ENCODE data around the gene RABGAP1.

The RABGAP1 gene

DNA sequence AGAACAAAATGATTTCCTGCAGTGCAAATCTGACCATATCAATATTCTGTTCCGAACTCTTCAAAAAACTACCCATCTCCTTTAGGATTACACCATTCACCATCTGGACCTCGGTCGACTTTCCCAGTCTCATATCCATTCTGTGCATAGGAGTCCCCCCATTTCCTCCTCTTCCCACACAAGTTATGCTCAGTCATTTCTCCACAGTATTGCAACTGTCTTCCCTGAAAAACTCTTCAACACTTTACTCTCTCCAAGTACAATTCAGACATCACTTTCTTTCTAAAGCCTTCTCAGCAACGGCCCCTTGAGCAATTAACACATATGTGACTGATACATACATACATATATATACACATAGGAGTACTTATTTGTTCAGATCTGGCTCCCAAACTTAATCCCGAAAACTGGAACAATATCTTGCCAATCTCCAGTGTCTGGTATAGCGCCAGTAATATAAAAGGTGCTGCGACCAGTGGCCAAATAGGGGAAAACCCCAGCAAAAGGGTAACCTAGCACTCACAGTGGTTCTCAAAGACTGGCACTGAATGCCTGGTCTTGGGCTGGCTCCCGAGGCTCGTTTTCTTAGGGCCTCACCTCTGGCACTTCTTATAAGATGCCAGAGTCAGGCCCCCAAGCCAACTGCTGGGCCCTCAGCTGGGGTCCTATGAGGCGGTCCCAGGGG is 10.1 kb upstream of the RABGAP1 start:
- TF ChIP-seq, protein P1, sequence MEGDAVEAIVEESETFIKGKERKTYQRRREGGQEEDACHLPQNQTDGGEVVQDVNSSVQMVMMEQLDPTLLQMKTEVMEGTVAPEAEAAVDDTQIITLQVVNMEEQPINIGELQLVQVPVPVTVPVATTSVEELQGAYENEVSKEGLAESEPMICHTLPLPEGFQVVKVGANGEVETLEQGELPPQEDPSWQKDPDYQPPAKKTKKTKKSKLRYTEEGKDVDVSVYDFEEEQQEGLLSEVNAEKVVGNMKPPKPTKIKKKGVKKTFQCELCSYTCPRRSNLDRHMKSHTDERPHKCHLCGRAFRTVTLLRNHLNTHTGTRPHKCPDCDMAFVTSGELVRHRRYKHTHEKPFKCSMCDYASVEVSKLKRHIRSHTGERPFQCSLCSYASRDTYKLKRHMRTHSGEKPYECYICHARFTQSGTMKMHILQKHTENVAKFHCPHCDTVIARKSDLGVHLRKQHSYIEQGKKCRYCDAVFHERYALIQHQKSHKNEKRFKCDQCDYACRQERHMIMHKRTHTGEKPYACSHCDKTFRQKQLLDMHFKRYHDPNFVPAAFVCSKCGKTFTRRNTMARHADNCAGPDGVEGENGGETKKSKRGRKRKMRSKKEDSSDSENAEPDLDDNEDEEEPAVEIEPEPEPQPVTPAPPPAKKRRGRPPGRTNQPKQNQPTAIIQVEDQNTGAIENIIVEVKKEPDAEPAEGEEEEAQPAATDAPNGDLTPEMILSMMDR (IDR thresholded peaks at IDR 0.05; ENCODE audit: extremely low read depth, insufficient read depth, missing control alignments): no peak
- DNase-seq (ENCODE audit: low spot score): no peak
- in situ Hi-C loops (cut with MboI; ENCODE audit: low pct_unique_long_range_greater_than_20kb, low sequenced_read_pairs, unreplicated experiment): no loop called here

DNA sequence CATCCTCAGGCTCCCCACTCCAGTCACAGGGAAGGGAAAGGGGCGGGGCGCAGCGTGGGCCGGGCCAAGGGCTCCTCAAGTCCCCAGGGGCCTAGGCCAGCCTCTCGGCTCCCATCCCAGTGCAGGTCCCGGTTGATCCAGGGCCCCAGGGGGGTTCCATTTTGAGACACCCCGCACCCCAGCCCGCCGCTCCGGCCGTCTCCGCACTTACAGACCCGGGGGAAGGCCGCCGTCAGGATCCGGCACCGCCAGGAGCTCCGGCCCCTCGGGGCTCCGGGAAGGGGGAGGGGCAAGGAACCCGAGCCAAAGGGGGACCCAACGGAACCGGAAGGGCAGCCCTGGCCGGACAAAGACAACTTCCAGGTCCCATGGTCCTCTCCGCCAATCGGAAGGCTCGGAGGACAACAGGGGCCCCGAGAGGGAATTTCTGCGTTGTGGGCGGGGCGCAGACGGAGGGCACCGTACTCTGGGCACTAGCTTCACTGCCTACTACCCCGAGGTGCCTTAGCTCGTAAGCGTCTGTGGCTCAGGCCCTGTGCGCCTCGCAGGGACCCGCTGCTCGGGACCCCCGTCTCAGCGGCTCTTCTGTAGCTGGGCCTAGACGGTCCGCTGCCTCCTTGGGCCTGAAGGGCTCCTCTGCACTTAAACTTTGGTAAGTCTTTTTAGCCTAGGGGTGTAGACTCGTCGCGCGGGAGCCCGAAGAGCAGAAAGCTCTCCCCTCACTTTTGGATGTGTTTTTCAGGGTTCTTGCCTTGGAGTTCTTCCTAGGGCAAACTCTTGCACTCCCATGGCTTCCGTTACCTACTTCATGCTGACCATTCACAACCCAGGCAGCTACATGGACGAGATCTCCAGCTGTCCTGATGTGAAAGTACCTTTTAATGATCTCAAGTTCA is 9.3 kb upstream of the RABGAP1 start, which contains the start of gene ZBTB26:
ZBTB26 (minus strand) TSS at position 287 of the 896 bp plus-strand sequence. CDS start 11,578 bp downstream, outside the sequence.
- TF ChIP-seq, protein P1 (IDR thresholded peaks at IDR 0.05; ENCODE audit: extremely low read depth, insufficient read depth, missing control alignments): no peak
- in situ Hi-C loops (cut with MboI; ENCODE audit: low pct_unique_long_range_greater_than_20kb, low sequenced_read_pairs, unreplicated experiment): no loop called here
- peak; percentile 91 for DNase-seq (ENCODE audit: low spot score)

DNA sequence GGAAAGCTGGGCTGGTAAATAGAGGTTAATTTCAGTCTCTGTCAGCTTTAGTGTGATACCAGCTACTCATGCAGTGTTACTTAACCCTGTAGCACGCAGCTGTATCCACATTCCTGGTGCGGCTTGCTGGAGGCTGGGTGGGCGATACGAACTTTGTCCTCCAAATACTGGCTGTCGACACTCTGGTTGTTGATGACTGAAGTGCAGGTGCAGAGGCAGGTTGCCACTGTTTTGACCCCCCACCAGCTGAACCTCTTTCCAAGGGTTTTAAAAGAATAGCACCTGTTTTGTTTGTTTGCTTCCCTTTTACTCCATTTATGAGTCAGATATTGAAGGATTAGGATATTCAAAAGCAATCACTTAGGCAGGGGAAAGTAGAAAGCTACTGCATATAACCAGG is 4.4 kb upstream of the RABGAP1 start:
- no peak for DNase-seq (ENCODE audit: low spot score)
- TF ChIP-seq, protein P1 (IDR thresholded peaks at IDR 0.05; ENCODE audit: extremely low read depth, insufficient read depth, missing control alignments): no peak
- in situ Hi-C loops (cut with MboI; ENCODE audit: low pct_unique_long_range_greater_than_20kb, low sequenced_read_pairs, unreplicated experiment): no loop called here

DNA sequence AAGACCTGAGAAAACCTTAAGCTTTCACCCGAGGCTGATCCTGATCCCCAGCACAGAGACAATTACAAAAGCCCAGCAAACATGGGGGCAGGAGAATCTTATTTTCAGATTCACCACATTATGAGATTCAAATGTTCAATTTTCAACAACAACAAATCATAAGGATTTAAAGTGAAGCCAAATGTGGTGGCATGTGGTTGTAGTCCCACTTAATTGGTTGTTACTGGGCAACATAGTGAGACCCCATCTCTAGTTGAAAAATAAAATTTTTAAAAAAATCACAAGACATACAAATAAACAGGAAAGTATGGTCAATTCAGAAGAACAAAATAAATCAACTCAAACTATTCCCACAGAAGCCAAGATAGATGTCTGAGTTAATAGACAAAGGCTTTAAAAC is 3.9 kb upstream of the RABGAP1 start:
- in situ Hi-C loops (cut with MboI; ENCODE audit: low pct_unique_long_range_greater_than_20kb, low sequenced_read_pairs, unreplicated experiment): no loop called here
- TF ChIP-seq, protein P1 (IDR thresholded peaks at IDR 0.05; ENCODE audit: extremely low read depth, insufficient read depth, missing control alignments): no peak
- no peak for DNase-seq (ENCODE audit: low spot score)

DNA sequence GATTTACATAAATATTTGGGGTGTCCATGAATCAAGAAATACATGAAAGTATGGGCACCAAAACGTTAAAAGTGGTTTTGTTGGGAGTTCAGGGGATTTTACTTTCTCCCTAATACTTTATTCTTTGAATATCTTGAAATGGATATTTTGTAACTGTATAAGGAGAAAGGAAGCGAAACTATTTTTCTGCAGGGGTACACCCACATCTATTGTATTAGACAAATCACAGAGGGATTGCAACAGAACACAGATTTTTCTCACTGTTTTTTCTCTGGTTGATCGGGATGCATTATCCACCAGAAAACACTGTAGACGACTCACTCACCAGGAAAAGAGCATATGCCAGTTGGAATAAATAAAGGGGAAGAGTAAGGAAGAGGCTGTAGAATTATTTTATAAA is 1.2 kb upstream of the RABGAP1 start:
- in situ Hi-C loops (cut with MboI; ENCODE audit: low pct_unique_long_range_greater_than_20kb, low sequenced_read_pairs, unreplicated experiment): no loop called here
- TF ChIP-seq, protein P1 (IDR thresholded peaks at IDR 0.05; ENCODE audit: extremely low read depth, insufficient read depth, missing control alignments): no peak
- no peak for DNase-seq (ENCODE audit: low spot score)

DNA sequence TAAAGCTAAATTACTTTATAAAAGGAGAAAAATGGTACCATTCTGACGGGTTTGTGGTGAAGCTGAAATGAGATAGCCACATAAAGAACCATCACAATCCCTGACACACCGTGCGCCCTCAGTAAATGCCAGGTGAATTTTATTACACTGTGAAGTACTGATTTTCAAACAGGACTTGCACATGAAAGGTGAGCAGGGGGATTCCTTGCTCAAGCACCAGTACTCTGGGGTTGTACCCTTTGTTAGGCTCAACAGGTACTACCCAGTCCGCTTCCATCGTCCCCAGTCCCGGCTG is 419 bp upstream of the RABGAP1 start:
- in situ Hi-C loops (cut with MboI; ENCODE audit: low pct_unique_long_range_greater_than_20kb, low sequenced_read_pairs, unreplicated experiment): no loop called here
- TF ChIP-seq, protein P1 (IDR thresholded peaks at IDR 0.05; ENCODE audit: extremely low read depth, insufficient read depth, missing control alignments): no peak
- DNase-seq (ENCODE audit: low spot score): no peak

All from GM13977 (cell line).